A172 (cell line): ENCODE data around the gene TTC28. TPM values are rescaled to one million over a fixed set of nuclear protein-coding genes. Genes with fewer than 3 reads are reported as not detected.
A peak's percentile ranks its signal among the peaks of the same experiment; 100 is the strongest.
"Not testable (repeated sequence)": the region's sequence is repeated elsewhere in the genome, so short reads cannot be mapped to it uniquely, and the experiment has no call there.

Source experiments
- DNase-seq: peaks from one replicate; pipeline ENCODE4 v3.0.0-alpha.2; 2015; ENCODE audit warnings: low spot score
- total RNA-seq: library from RNA; depleted of rRNA; stranded (reverse); fragments of >200 nt; shearing (Covaris generic); gene quantifications from 2 replicates; pipeline ENCODE4 v1.2.3, GENCODE V29; 2014

Gene TTC28
- total RNA-seq, 1 experiment from 2014 or later: 0.45 TPM

- not testable (repeated sequence) for DNase-seq
Observed at GRCh38 chr22:28491289-28491688, 188.4 kb downstream of the TTC28 start.

DNA sequence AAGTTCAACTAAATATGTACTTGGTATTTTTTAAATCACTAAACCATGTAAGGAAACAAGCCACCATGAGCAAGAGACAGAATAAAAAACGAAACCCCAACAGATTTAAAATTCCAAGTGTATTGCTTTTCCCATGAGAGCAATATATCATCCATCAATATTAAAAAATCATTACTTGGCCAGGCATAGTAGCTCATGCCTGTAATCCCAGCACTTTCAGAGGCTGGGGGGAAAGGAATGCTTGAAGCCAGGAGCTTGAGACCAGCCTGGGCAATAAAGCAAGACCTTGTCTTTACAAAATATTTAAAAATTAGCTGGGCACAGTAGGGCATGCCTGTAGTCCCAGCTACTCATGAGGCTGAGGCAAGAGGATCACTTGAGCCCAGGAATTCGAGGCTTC, 190.8 kb downstream of the TTC28 start:
- no peak for DNase-seq

- DNase-seq: no peak
Observed at GRCh38 chr22:28484662-28485061, 195.0 kb downstream of the TTC28 start.

GRCh38 chr22:28481725-28482124, 197.9 kb downstream of the TTC28 start:
- DNase-seq: no peak

GRCh38 chr22:28480000-28480715, 199.5 kb downstream of the TTC28 start:
- no peak for DNase-seq

DNA sequence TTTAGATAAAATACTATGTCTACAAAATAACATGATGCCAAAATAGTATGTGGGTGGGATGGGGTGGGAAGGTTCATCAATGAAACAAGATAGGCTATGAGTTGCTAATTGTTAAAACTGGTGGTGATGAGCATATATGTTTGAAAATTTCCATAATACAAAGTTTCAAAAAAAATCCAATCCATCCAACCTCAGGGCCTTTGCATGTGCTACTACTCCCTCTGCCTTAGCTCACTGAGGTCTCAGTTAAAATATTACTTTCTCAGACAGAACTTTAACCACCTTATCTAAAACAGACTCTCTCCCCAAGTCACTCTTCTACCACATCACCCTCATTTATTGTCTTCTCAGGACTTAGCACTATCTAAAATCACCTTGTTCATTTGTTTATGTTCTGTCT, 201.1 kb downstream of the TTC28 start:
- no peak for DNase-seq

DNA sequence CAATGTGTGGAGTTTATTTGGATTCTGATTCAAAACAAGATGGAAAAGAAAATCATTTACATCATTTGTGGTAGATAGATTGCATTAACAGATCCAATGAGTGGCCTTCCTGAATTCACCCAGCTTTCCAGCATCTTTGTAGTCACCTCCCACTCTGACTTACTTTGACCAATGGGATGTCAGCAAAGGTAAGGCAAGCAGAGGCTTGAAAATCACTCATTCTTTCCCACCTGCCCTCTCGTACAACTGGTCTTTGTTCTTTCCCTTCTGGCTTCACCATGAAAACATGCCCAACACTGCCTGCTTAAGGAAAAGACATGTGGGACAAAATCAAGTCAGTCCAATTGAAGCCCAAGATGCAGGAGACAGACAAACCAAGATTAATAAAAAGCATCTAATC, 202.1 kb downstream of the TTC28 start:
- no peak for DNase-seq

GRCh38 chr22:28474330-28474729, 205.3 kb downstream of the TTC28 start:
- DNase-seq: no peak

DNA sequence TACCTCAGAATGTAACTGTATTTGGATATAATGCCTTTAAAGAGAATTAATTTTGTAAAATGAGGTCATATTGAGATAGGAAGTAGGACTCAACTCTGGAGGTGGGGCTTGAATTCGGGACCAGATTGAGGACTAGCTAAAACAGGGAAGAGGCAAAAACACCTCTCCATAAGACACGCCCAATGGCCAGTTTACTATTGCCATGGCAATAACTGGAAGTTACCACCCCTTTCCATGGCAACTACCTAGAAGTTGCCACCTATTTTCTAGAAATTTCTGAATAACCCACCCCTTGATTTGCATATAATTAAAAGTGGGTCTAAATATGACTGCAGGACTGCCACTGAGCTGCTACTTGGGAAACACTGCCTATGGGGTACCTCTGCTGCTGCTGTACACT, 206.4 kb downstream of the TTC28 start:
- DNase-seq: no peak

GRCh38 chr22:28467055-28467454, 212.6 kb downstream of the TTC28 start:
- not testable (repeated sequence) for DNase-seq

- no peak for DNase-seq
Observed at GRCh38 chr22:28466399-28466798, 213.2 kb downstream of the TTC28 start.

DNA sequence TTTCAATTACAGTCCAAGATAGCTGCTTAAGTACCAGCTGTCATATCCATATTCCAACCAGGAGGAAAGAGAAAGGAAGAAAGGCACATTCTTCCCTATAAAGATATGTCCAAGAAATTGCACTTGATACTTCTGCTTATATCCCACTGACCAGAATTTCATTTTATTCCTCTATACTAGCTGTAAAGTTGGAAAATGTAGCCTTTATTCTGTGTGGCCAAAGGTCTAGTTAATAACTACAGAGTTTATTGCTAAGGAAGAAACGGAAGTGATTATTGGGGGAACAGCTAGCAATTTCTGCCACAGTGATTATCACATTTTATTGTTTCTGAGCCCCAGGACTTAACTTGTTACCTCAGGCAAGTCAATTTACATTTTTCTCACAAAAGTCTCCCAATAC, 213.8 kb downstream of the TTC28 start:
- no peak for DNase-seq

GRCh38 chr22:28464127-28464526, 215.5 kb downstream of the TTC28 start:
- DNase-seq: no peak

DNA sequence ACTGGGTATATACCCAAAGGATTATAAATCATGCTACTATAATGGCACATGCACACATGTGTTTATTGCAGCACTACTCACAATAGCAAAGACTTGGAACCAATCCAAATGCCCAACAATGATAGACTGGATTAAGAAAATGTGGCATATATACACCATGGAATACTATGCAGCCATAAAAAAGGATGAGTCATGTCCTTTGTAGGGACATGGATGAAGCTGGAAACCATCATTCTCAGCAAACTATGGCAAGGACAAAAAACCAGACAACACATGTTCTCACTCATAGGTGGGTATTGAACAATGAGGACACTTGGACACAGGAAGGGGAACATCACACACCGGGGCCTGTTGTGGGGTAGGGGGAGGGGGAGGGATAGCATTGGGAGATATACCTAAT, 216.2 kb downstream of the TTC28 start:
- not testable (repeated sequence) for DNase-seq

DNA sequence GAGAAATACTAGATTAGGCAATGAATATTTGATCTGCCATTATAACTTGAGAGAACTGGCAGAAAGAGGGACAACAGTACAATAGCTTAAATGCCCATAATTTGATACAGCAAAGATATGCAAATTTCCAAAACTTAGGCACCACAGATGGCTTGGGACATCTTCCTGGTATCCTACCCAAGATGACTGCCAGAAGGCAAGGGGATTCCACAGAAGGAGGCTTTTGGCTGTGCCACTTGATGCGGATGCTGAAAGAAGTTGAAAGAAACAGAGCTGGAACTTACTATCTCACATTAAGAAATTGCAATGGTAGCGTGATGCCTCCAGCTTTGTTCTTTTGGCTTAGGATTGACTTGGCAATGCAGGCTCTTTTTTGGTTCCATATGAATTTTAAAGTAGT, 216.7 kb downstream of the TTC28 start:
- no peak for DNase-seq

GRCh38 chr22:28462041-28462440, 217.6 kb downstream of the TTC28 start:
- no peak for DNase-seq

DNA sequence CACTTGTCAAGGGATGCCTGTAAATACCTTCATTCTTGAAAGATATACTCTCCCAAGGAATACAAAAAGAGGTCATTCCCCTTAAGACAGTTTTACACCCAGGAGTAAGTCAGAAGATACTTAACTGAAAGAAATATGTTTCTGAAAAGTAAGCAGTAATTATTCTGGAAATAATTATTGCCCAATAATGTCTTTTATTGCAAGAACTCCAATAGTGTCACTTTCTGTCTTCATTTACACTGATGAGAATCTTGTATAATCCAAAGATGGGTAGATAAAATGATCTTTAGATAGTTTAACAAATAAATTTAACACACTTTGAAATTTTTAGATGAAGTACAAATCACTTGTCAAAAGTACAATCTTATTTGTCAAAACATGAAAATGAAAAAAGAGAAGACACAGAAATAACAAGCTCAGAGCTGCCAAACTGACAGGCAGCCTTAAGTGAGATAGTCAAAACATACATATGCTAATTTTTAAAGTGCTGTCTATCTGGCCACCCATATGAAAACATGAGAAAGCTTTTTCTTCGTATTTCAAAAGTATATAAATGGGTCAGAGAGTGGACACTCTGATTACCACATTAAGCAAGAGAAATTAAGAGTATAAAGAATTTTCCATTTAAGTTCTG, 225.1 kb downstream of the TTC28 start:
- DNase-seq: no peak

- no peak for DNase-seq
Observed at GRCh38 chr22:28450109-28450508, 229.5 kb downstream of the TTC28 start.

- no peak for DNase-seq
Observed at GRCh38 chr22:28449041-28449440, 230.6 kb downstream of the TTC28 start.

DNA sequence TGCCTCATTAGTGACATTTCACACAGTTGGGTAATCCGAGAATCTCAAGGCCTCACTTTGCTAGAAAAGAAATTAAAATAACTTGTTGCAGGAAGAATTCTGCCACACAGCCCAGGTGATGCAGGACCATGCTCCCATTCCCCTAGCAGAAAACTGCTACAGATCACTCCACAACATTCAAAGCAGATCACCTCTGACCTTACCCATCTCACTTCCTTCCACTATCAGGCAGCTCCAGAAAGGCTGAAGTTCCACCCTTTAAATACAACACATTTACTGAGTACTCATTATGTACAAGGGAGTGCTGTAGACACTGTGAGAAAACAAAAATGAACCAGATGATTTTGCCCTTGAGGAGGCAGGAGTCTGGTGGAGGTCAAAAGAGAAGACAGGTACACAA, 231.0 kb downstream of the TTC28 start:
- DNase-seq: no peak

GRCh38 chr22:28444659-28445058, 235.0 kb downstream of the TTC28 start:
- DNase-seq: no peak

- peak; percentile 36 for DNase-seq
Observed at GRCh38 chr22:28443526-28443876, 236.1 kb downstream of the TTC28 start.

DNA sequence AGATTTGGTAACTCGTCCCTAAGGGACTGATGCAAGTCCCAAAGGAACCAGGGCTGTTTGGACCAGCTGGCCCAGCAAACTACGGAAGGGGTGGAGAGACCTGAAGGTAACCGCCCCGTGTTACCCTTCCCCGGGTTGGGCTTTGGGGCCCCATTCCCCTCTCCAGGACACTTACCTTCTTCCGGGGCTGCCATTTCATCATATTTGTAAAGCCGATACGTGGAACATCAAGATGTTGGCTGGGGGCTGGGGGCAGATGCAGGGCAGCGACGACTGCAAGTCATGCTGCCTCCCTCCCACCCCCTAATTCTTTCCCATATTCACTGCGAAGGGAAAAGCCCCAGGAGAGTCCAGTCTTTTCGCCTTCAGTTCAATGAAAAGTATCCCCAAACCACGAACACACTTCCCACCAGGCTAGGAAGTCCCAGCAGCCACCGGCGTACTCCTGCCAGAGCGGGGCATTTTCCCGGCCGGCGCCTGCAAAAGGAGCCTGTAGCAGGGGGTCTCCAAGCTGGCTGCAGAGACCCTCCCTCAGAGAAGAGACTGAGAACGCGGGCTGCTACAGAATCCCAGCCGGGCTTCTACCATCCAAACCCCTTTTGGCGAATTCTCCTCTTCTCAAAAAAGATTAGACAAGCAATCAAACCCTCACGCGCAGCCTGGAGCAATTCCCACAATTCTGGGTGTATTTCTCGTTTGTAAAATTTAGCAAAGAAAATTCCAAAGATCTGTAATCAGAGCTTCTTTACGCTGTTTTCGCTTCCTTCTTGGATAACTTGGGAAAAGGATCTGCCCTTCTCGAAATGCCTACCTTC, 236.7 kb downstream of the TTC28 start:
- DNase-seq: peak; percentile 4
